ENCODE data around the gene C16orf92. TPM values are rescaled to one million over a fixed set of nuclear protein-coding genes. Genes with fewer than 3 reads are reported as not detected.

The C16orf92 gene
- total and polyA plus RNA-seq, 2 of the 8 experiments (the other 6 are each of a cell fraction or from before 2014, with no cell fraction given), result not detected

DNA sequence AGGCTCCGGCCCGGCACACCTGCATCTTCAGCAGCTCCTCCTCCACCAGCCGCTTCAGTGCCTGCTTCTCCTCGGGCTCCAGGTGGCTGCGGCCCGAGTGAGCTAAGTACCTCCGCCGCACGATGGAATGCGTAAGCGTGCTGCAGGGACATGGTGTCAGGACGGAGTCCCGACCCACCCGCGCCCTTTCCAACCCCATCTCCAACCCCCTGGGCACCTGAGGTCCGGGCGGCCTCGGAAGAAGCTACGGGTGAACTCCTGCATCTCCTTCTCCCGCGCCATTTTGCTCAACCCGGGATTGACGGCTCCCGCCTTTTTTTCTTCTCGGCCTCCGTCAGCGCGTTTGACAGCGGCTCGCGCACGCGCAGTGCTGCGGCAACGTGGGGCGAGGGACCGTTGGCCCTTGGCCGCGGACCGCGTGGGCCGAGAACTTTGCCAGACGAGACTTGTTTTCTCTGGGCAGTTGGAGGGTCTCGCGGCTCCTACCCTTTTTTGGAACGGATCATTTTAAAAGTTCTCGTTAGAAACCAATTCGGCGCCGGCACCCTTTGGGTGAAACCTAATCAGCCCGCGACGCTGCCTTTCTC, 27.6 kb upstream of the C16orf92 start, which contains the start of gene HIRIP3 (continued):
- TF ChIP-seq MAFK (IDR thresholded peaks at IDR 0.05; ENCODE audit: low read depth, low read length) (no peak), TBP (IDR thresholded peaks at IDR 0.05; ENCODE audit: low read depth, low read length) (peak; percentile 44; the same call in 1 of the 2 replicates), CBX8 (IDR thresholded peaks at IDR 0.05; ENCODE audit: borderline replicate concordance, low read depth, low read length) (no peak), PHF8 (conservative IDR thresholded peaks at IDR 0.05; ENCODE audit: low read depth, low read length) (peak; percentile 71), FOSL1 (IDR thresholded peaks at IDR 0.05; ENCODE audit: insufficient read depth, low read depth, low read length) (no peak), EZH2 (IDR thresholded peaks at IDR 0.05; ENCODE audit: low read depth, low read length, severe bottlenecking) (no peak), CHD7 (IDR thresholded peaks at IDR 0.05; ENCODE audit: insufficient replicate concordance, low read length) (no peak)
- TF ChIP-seq, protein P1, sequence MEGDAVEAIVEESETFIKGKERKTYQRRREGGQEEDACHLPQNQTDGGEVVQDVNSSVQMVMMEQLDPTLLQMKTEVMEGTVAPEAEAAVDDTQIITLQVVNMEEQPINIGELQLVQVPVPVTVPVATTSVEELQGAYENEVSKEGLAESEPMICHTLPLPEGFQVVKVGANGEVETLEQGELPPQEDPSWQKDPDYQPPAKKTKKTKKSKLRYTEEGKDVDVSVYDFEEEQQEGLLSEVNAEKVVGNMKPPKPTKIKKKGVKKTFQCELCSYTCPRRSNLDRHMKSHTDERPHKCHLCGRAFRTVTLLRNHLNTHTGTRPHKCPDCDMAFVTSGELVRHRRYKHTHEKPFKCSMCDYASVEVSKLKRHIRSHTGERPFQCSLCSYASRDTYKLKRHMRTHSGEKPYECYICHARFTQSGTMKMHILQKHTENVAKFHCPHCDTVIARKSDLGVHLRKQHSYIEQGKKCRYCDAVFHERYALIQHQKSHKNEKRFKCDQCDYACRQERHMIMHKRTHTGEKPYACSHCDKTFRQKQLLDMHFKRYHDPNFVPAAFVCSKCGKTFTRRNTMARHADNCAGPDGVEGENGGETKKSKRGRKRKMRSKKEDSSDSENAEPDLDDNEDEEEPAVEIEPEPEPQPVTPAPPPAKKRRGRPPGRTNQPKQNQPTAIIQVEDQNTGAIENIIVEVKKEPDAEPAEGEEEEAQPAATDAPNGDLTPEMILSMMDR (IDR thresholded peaks at IDR 0.05; ENCODE audit: control extremely low read depth in 1 of 3, insufficient read depth in 1 of 3, low read depth in 1 of 3, low read length in 3 of 3), result no peak

All from H1 (cell line).